ENCODE results near the gene E4F1.

- no peak for TF ChIP-seq CTCF (IDR thresholded peaks at IDR 0.05 in 2 of 3, conservative IDR thresholded peaks at IDR 0.05 in 1 of 3; ENCODE audit: insufficient read depth in 2 of 3, low read depth in 1 of 3, low read length in 3 of 3)
- TF ChIP-seq ZFP36 (IDR thresholded peaks at IDR 0.05; ENCODE audit: low read depth, low read length, partially characterized antibody), result no peak
- TF ChIP-seq POLR2A (conservative IDR thresholded peaks at IDR 0.05), result no peak
- no peak for TF ChIP-seq ZBTB1 (CRISPR knock-in tag; IDR thresholded peaks at IDR 0.05; ENCODE audit: borderline replicate concordance, low read depth)
- TF ChIP-seq GMEB1 (CRISPR knock-in tag; IDR thresholded peaks at IDR 0.05), result no peak
- no peak for TF ChIP-seq ZNF347 (CRISPR knock-in tag; IDR thresholded peaks at IDR 0.05; ENCODE audit: low read depth)
- TF ChIP-seq ZNF121 (CRISPR knock-in tag; conservative IDR thresholded peaks at IDR 0.05), result no peak; the same call in 1 of the 2 replicates
- TF ChIP-seq, protein P1, sequence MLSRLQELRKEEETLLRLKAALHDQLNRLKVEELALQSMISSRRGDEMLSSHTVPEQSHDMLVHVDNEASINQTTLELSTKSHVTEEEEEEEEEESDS (CRISPR knock-in tag; IDR thresholded peaks at IDR 0.05), result no peak
- no peak for TF ChIP-seq NR2C1 (IDR thresholded peaks at IDR 0.05)
- TF ChIP-seq NR2C1 (tag; IDR thresholded peaks at IDR 0.05), result no peak
- no peak; the same call in 1 of the 2 replicates for TF ChIP-seq DPF2 (IDR thresholded peaks at IDR 0.05)
Measured at GRCh38 chr16:2250652-2251295, 27.4 kb downstream of the E4F1 start.

All from K562 (cell line).